Measurements from ENCODE around the gene KLHL35.

DNA sequence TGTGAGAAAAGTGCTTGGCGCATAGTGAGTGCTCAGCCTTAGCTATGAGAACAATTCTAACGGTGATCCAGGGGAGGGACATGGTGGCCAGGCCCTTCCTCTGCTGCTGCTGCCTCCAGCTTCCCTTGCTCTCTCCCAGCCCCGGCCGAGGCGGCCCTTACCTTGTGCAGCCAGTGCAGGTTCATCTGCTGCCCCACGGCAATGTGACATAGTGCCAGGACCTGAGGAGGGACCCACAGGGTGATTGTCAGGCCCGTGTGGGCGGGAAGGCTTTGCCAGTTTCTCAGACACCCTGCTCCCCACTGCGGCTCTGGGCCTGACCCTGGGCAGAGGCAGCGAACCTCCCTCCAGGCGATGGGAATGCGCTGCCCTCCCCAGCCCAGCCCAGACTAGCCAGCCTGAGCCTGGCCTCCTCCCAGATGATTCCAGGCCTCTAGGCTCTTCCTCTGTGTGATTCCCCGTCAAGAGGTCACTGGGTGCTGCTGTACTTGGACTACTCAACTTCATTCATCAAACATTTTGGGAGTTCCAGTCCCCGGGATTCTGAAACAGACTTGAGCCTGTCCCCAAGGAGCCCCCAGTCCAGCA, 23.7 kb upstream of the KLHL35 start:
- TF ChIP-seq RCOR1 (IDR thresholded peaks at IDR 0.05; ENCODE audit: insufficient replicate concordance, low read length) (no peak), BHLHE40 (IDR thresholded peaks at IDR 0.05; ENCODE audit: low read depth, low read length) (no peak), RAD21 (IDR thresholded peaks at IDR 0.05; ENCODE audit: low read length) (no peak), POLR2A (IDR thresholded peaks at IDR 0.05; ENCODE audit: low read depth, low read length) (no peak), CEBPB (IDR thresholded peaks at IDR 0.05; ENCODE audit: low read depth, low read length) (no peak), MAZ (IDR thresholded peaks at IDR 0.05; ENCODE audit: borderline replicate concordance, low read depth, low read length) (no peak), FOS (IDR thresholded peaks at IDR 0.05; ENCODE audit: low read depth, low read length) (no peak)
- TF ChIP-seq, protein P1, sequence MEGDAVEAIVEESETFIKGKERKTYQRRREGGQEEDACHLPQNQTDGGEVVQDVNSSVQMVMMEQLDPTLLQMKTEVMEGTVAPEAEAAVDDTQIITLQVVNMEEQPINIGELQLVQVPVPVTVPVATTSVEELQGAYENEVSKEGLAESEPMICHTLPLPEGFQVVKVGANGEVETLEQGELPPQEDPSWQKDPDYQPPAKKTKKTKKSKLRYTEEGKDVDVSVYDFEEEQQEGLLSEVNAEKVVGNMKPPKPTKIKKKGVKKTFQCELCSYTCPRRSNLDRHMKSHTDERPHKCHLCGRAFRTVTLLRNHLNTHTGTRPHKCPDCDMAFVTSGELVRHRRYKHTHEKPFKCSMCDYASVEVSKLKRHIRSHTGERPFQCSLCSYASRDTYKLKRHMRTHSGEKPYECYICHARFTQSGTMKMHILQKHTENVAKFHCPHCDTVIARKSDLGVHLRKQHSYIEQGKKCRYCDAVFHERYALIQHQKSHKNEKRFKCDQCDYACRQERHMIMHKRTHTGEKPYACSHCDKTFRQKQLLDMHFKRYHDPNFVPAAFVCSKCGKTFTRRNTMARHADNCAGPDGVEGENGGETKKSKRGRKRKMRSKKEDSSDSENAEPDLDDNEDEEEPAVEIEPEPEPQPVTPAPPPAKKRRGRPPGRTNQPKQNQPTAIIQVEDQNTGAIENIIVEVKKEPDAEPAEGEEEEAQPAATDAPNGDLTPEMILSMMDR (conservative IDR thresholded peaks at IDR 0.05; ENCODE audit: low read depth, low read length), result no peak
- TF ChIP-seq, protein P2, sequence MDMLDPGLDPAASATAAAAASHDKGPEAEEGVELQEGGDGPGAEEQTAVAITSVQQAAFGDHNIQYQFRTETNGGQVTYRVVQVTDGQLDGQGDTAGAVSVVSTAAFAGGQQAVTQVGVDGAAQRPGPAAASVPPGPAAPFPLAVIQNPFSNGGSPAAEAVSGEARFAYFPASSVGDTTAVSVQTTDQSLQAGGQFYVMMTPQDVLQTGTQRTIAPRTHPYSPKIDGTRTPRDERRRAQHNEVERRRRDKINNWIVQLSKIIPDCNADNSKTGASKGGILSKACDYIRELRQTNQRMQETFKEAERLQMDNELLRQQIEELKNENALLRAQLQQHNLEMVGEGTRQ (IDR thresholded peaks at IDR 0.05; ENCODE audit: low read depth, low read length), result no peak

All from IMR-90 (cell line).